ENCODE data around the gene MPPED1. TPM values are rescaled to one million over a fixed set of nuclear protein-coding genes. Genes with fewer than 3 reads are reported as not detected.

MPPED1 gene
- total RNA-seq, 1 donor from 2014 or later = 0.18 TPM

DNA sequence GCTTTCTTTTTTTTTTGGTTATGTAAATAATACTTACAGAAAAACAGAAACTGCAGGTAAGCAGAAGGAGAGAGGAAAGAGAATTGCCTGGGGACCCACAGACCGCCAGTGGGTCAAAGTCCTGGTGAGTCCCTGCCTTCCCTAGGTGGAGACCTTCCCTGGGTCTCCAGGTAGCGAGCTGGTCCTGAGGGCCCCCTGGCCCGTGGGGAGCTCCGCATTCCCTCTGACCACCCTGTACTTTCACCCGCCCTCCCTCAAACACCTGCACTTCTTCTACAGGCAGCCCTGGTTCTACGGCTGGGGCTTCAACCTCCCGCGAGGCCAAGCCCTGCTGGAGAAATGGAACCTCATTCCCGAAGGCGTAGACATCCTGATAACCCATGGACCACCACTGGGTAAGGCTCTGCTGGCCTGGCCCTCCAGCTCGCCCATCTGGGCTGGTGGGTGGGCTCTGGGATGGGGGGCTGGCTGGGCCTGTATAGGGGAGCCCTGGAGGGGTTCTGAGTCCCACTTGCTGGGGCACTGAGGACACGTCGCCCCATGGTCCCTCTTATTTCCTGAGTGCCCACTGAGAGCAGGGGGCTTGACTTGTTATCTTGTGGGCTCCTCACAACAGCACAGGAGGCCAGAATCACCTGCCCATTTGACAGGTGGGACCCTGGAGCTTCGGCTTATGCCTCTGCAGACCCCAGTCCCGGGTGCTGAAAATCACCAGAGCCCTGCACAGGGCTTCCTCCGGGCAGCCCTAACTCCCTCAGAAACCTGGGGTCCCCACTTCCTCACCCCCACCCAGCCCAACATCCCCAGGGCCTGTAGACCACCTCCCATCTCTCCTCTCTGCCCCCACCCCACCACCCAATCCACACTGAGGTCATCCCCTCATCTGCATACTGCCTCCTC is 86.4 kb downstream of the MPPED1 start:
- Mint-ChIP-seq H3K4me1 (ENCODE audit: unreplicated experiment) (no peaks in the 10 kb centered on the region), H3K36me3 (ENCODE audit: low read depth, unreplicated experiment) (no peaks in the 10 kb centered on the region), H3K27me3 (ENCODE audit: unreplicated experiment) (peaks cover 8% of the 10 kb centered on the region), H3K27ac (ENCODE audit: unreplicated experiment) (no peak overlapping the region), H3K4me3 (ENCODE audit: unreplicated experiment) (no peak overlapping the region), H3K9me3 (ENCODE audit: unreplicated experiment) (no peaks in the 10 kb centered on the region)
- TF ChIP-seq, protein P1, sequence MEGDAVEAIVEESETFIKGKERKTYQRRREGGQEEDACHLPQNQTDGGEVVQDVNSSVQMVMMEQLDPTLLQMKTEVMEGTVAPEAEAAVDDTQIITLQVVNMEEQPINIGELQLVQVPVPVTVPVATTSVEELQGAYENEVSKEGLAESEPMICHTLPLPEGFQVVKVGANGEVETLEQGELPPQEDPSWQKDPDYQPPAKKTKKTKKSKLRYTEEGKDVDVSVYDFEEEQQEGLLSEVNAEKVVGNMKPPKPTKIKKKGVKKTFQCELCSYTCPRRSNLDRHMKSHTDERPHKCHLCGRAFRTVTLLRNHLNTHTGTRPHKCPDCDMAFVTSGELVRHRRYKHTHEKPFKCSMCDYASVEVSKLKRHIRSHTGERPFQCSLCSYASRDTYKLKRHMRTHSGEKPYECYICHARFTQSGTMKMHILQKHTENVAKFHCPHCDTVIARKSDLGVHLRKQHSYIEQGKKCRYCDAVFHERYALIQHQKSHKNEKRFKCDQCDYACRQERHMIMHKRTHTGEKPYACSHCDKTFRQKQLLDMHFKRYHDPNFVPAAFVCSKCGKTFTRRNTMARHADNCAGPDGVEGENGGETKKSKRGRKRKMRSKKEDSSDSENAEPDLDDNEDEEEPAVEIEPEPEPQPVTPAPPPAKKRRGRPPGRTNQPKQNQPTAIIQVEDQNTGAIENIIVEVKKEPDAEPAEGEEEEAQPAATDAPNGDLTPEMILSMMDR (IDR thresholded peaks at IDR 0.05; ENCODE audit: unreplicated experiment) = no peak
- no peak for DNase-seq (ENCODE audit: low spot score)

- Mint-ChIP-seq H3K36me3 (ENCODE audit: low read depth, unreplicated experiment) (no peaks in the 10 kb centered on the region), H3K9me3 (ENCODE audit: unreplicated experiment) (no peaks in the 10 kb centered on the region), H3K4me1 (ENCODE audit: unreplicated experiment) (no peaks in the 10 kb centered on the region), H3K27me3 (ENCODE audit: unreplicated experiment) (peaks cover 8% of the 10 kb centered on the region), H3K27ac (ENCODE audit: unreplicated experiment) (no peak overlapping the region), H3K4me3 (ENCODE audit: unreplicated experiment) (no peak overlapping the region)
- TF ChIP-seq, protein P1 (IDR thresholded peaks at IDR 0.05; ENCODE audit: unreplicated experiment) = no peak
- no peak for DNase-seq (ENCODE audit: low spot score)
These were observed 87.0 kb downstream of the MPPED1 start for GRCh38 chr22:43498856-43499253.

DNA sequence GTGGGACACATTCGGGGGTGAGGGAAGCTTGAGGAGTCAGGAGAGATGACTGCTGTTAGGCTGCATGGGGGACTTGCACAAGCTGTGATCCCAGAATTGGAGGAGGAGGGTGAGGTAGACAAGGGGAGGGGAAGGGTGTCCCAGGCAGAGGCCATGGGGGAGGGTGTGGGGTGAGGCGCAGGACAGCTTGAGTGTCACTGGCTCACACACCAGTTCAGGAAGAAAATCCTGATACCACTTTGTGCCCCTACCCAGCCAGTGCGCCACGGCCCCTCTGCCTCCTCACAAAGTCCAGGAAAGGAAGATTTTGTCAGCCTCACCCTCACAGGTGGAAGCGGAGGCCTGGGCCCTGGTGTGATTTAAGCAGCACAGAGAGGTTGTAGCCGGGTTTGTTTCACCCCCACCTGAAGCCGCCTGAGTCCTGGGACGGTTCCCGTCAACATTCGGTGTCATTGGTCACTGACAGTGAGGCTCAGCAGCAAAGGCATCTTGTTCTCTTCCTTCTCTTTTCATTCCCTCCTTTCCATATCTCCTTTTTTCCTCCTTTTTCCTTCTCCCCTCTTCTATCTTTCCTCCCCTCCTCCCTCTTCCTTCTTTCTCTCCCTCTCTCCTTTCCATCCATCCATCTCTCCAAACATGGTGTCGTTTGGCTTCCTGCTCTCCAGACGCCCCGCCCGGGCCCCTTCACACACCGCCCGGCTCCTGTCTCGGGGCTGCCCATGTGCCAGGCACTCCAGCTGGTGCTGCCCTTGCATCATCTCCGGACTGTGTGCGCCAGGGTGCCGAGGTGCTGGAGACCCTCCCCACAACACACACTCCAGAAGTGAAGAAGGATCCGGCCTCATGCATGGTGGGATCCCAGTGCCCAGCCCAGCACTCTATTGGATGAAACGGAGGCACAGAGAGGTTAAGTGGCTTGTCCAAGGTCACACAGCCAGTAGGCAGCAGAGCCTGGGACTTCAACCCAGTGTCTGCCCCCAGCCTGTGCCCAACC is 89.3 kb downstream of the MPPED1 start:
- no peak for DNase-seq (ENCODE audit: low spot score)
- no peaks in the 10 kb centered on the region for H3K9me3 Mint-ChIP-seq (ENCODE audit: unreplicated experiment)
- no peaks in the 10 kb centered on the region for H3K36me3 Mint-ChIP-seq (ENCODE audit: low read depth, unreplicated experiment)
- H3K4me3 Mint-ChIP-seq (ENCODE audit: unreplicated experiment) = no peak overlapping the region
- TF ChIP-seq, protein P1 (IDR thresholded peaks at IDR 0.05; ENCODE audit: unreplicated experiment) = no peak
- H3K4me1 Mint-ChIP-seq (ENCODE audit: unreplicated experiment) = no peaks in the 10 kb centered on the region
- H3K27ac Mint-ChIP-seq (ENCODE audit: unreplicated experiment) = no peak overlapping the region
- H3K27me3 Mint-ChIP-seq (ENCODE audit: unreplicated experiment) = peaks cover 4% of the 10 kb centered on the region

DNA sequence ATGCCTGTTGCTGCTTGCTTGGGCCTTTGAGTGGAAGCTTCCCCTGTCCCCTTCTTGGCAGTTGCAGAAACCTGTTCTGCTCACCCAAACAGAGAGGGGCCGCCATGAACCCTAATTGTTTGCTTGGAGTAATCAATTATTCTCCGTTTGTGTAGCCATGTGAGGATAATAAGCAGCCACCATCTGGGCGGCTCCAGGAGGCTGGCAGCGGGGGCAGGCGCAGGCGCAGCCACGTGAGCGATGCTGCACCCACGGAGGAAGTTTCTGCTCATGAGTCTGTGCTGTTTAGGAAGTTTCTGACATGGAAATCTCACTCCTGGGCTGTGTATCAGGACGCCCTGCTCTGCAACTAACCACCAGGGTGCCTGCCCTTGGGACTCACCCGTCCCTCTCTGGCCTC is 90.1 kb downstream of the MPPED1 start:
- peaks cover 4% of the 10 kb centered on the region for H3K27me3 Mint-ChIP-seq (ENCODE audit: unreplicated experiment)
- no peaks in the 10 kb centered on the region for H3K4me1 Mint-ChIP-seq (ENCODE audit: unreplicated experiment)
- H3K9me3 Mint-ChIP-seq (ENCODE audit: unreplicated experiment) = no peaks in the 10 kb centered on the region
- H3K36me3 Mint-ChIP-seq (ENCODE audit: low read depth, unreplicated experiment) = no peaks in the 10 kb centered on the region
- no peak overlapping the region for H3K4me3 Mint-ChIP-seq (ENCODE audit: unreplicated experiment)
- no peak overlapping the region for H3K27ac Mint-ChIP-seq (ENCODE audit: unreplicated experiment)
- no peak for DNase-seq (ENCODE audit: low spot score)
- TF ChIP-seq, protein P1 (IDR thresholded peaks at IDR 0.05; ENCODE audit: unreplicated experiment) = no peak

All from endothelial cell (in vitro differentiated cells).